ENCODE results near the gene ADGRG2. TPM values are rescaled to one million over a fixed set of nuclear protein-coding genes. Genes with fewer than 3 reads are reported as not detected.

ADGRG2 gene
- total RNA-seq, 1 donor from 2014 or later, result 0.81 TPM

DNA sequence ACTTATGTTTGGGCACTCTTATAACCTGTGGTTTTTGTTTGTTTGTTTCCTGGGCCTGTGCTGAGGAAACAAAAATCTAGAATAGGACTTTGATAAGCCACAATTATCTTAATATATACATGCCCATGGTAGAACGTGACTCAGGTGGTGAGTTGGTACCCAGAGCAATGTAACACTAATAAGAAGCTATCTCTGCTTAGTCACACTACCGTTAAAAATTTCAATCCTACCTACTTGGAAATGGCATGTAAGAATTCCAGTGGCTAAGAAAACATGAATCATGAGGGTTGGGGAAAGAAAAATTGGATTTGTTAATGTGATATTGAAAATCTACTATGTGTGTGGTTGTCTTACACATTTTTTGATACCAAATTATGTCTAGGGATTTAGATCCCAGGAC, 30.5 kb upstream of the ADGRG2 start:
- Mint-ChIP-seq H3K9me3 (ENCODE audit: low read depth) (peaks cover 22% of the 10 kb centered on the region), H3K4me1 (ENCODE audit: low read depth) (no peaks in the 10 kb centered on the region), H3K36me3 (ENCODE audit: insufficient read depth) (no peaks in the 10 kb centered on the region), H3K27ac (no peak overlapping the region), H3K27me3 (no peaks in the 10 kb centered on the region), H3K4me3 (ENCODE audit: low read depth) (no peak overlapping the region)
- DNase-seq (ENCODE audit: low spot score, unreplicated experiment), result no peak
- TF ChIP-seq, protein P1, sequence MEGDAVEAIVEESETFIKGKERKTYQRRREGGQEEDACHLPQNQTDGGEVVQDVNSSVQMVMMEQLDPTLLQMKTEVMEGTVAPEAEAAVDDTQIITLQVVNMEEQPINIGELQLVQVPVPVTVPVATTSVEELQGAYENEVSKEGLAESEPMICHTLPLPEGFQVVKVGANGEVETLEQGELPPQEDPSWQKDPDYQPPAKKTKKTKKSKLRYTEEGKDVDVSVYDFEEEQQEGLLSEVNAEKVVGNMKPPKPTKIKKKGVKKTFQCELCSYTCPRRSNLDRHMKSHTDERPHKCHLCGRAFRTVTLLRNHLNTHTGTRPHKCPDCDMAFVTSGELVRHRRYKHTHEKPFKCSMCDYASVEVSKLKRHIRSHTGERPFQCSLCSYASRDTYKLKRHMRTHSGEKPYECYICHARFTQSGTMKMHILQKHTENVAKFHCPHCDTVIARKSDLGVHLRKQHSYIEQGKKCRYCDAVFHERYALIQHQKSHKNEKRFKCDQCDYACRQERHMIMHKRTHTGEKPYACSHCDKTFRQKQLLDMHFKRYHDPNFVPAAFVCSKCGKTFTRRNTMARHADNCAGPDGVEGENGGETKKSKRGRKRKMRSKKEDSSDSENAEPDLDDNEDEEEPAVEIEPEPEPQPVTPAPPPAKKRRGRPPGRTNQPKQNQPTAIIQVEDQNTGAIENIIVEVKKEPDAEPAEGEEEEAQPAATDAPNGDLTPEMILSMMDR (IDR thresholded peaks at IDR 0.05; ENCODE audit: unreplicated experiment), result no peak

DNA sequence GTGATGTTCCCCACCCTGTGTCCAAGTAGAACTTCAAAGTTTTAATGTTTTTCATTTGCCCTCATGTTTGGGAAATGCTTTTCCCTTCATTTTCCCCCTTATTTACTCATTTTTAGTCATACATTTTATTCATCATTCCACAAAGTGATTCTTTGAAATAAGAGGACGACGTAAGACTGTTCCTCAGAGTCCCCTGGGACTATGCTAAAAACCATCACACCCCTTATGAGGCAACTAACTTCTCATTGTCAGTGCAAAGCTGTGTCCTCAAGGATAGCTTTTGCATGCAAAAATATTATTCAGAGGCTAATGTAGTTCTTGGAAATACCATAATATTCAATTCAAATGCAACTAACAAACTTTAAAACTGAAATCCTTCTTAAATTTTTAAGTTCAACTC, 14.8 kb upstream of the ADGRG2 start:
- H3K4me1 Mint-ChIP-seq (ENCODE audit: low read depth), result no peaks in the 10 kb centered on the region
- TF ChIP-seq, protein P1 (IDR thresholded peaks at IDR 0.05; ENCODE audit: unreplicated experiment), result no peak
- no peak overlapping the region for H3K4me3 Mint-ChIP-seq (ENCODE audit: low read depth)
- no peaks in the 10 kb centered on the region for H3K36me3 Mint-ChIP-seq (ENCODE audit: insufficient read depth)
- no peak for DNase-seq (ENCODE audit: low spot score, unreplicated experiment)
- peaks cover 12% of the 10 kb centered on the region for H3K9me3 Mint-ChIP-seq (ENCODE audit: low read depth)
- H3K27me3 Mint-ChIP-seq, result peaks cover 2% of the 10 kb centered on the region
- H3K27ac Mint-ChIP-seq, result no peak overlapping the region

DNA sequence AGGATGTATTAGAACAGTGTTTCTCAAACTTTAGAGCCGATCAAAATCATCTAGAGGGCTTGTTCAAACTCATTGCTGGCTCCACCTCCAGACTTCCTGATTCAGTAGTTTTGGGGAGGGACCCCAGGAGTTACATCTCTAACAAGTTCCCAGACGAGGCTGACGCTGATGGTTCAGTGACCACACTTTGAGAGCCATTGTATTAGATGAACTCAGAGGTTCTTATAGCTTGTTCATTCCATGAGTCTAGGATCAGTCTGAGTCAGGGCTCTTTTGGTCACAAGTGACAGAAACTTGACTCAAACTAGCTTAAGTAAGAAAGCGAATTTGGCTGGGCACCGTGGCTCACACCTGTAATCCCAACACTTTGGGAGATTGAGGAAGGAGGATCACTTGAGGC, 11.5 kb upstream of the ADGRG2 start:
- no peaks in the 10 kb centered on the region for H3K4me1 Mint-ChIP-seq (ENCODE audit: low read depth)
- peaks cover 9% of the 10 kb centered on the region for H3K9me3 Mint-ChIP-seq (ENCODE audit: low read depth)
- no peak overlapping the region for H3K27ac Mint-ChIP-seq
- H3K4me3 Mint-ChIP-seq (ENCODE audit: low read depth), result no peak overlapping the region
- no peaks in the 10 kb centered on the region for H3K36me3 Mint-ChIP-seq (ENCODE audit: insufficient read depth)
- peaks cover 3% of the 10 kb centered on the region for H3K27me3 Mint-ChIP-seq
- no peak for DNase-seq (ENCODE audit: low spot score, unreplicated experiment)
- TF ChIP-seq, protein P1 (IDR thresholded peaks at IDR 0.05; ENCODE audit: unreplicated experiment), result no peak

DNA sequence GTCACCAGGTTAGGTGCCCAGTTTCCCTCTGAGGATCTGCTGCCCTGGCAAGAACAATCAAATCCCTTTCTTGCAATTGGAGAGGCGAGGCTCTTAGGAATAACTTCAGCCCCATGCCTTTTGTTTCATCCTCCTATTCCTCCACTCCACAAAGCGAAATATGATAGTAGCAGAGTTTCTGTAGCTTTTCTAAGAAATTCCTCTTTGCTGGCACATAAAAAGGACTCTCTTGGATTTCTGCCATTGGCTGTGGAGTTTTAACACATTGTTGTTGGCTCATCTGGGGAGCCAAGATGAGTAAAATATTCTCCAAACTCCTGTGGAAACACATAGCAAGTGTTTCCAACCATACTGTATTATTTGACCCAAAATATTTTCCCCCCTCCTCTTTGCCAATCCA, 11.0 kb upstream of the ADGRG2 start:
- Mint-ChIP-seq H3K4me3 (ENCODE audit: low read depth) (no peak overlapping the region), H3K9me3 (ENCODE audit: low read depth) (peaks cover 11% of the 10 kb centered on the region), H3K27ac (no peak overlapping the region), H3K27me3 (peaks cover 4% of the 10 kb centered on the region), H3K4me1 (ENCODE audit: low read depth) (no peaks in the 10 kb centered on the region), H3K36me3 (ENCODE audit: insufficient read depth) (no peaks in the 10 kb centered on the region)
- no peak for DNase-seq (ENCODE audit: low spot score, unreplicated experiment)
- TF ChIP-seq, protein P1 (IDR thresholded peaks at IDR 0.05; ENCODE audit: unreplicated experiment), result no peak

DNA sequence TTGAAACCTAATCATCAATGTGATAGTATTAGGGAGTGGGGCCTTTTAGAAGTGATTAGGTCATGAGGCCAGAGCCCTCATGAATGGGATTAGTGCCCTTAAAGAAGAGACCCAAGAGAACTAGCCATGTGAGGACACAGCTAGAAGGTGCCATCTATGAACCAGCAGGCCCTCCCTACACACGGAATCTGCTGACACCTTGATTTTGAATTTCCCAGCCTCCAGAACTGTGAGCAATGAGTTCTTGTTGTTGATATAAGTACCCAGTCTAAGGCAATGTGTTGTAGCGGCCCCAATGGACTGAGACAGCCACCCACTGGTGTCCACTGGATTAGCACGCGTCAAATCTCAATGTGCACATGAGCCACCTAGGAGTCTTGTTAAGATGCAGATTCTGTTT, 8.4 kb upstream of the ADGRG2 start:
- no peak overlapping the region for H3K27ac Mint-ChIP-seq
- H3K4me3 Mint-ChIP-seq (ENCODE audit: low read depth), result no peak overlapping the region
- peaks cover 17% of the 10 kb centered on the region for H3K27me3 Mint-ChIP-seq
- no peak for DNase-seq (ENCODE audit: low spot score, unreplicated experiment)
- H3K9me3 Mint-ChIP-seq (ENCODE audit: low read depth), result peaks cover 12% of the 10 kb centered on the region
- TF ChIP-seq, protein P1 (IDR thresholded peaks at IDR 0.05; ENCODE audit: unreplicated experiment), result no peak
- no peaks in the 10 kb centered on the region for H3K4me1 Mint-ChIP-seq (ENCODE audit: low read depth)
- H3K36me3 Mint-ChIP-seq (ENCODE audit: insufficient read depth), result no peaks in the 10 kb centered on the region

Data from progenitor cell of endocrine pancreas (in vitro differentiated cells).